Activated CD8-positive, alpha-beta memory T cell treated with anti-CD3 and anti-CD28 coated beads for 4 hours (primary cell): ENCODE data around the gene SIM1.

ENCODE experiments used
- DNase-seq, 2 donors: peaks; one replicate each; pipeline ENCODE4 v3.0.0-alpha.2; 2020; ENCODE audit warnings: low read depth in 2 of 2

Gene SIM1

GRCh38 chr6:100353276-100354015 is 111.3 kb downstream of the SIM1 start:
- no peak for DNase-seq

GRCh38 chr6:100350139-100350538 is 114.6 kb downstream of the SIM1 start:
- no peak for DNase-seq

GRCh38 chr6:100349366-100349765 is 115.4 kb downstream of the SIM1 start:
- DNase-seq: no peak

GRCh38 chr6:100347901-100348550 is 116.7 kb downstream of the SIM1 start:
- no peak for DNase-seq

GRCh38 chr6:100346828-100347227 is 117.9 kb downstream of the SIM1 start:
- no peak for DNase-seq

GRCh38 chr6:100346203-100346602 is 118.5 kb downstream of the SIM1 start:
- no peak for DNase-seq

GRCh38 chr6:100344761-100345160 is 120.0 kb downstream of the SIM1 start:
- no peak for DNase-seq

- no peak for DNase-seq
Measured at GRCh38 chr6:100344321-100344720, 120.4 kb downstream of the SIM1 start.

- no peak for DNase-seq
Measured at GRCh38 chr6:100343316-100344077, 121.2 kb downstream of the SIM1 start.

GRCh38 chr6:100342830-100343229 is 121.9 kb downstream of the SIM1 start:
- no peak for DNase-seq

- no peak for DNase-seq
Measured at GRCh38 chr6:100339574-100340255, 125.0 kb downstream of the SIM1 start.

- no peak for DNase-seq
Measured at GRCh38 chr6:100338090-100338489, 126.6 kb downstream of the SIM1 start.

- no peak for DNase-seq
Measured at GRCh38 chr6:100336876-100337275, 127.8 kb downstream of the SIM1 start.

- no peak for DNase-seq
Measured at GRCh38 chr6:100335991-100336390, 128.7 kb downstream of the SIM1 start.
